Endothelial cell of umbilical vein (primary cell): Measurements from ENCODE around the gene RIMS4.

Experiments
- CTCF ChIP-seq, 2 donors: IDR thresholded peaks; 1 replicate in 1 of 2; 2 replicates in 1 of 2; pipeline ENCODE4 v1.5.1; 2011; ENCODE audit warnings: low read length in 2 of 2, mild to moderate bottlenecking in 2 of 2, moderate library complexity in 2 of 2, control low read depth in 1 of 2, inconsistent platforms in 1 of 2, low read depth in 1 of 2; ENCODE audit not compliant: insufficient read depth in 1 of 2; ENCODE audit errors: extremely low read depth in 1 of 2
- EZH2 ChIP-seq: IDR thresholded peaks from 2 replicates; pipeline ENCODE4 v1.6.1; 2012; ENCODE audit warnings: borderline replicate concordance, low read depth, mild to moderate bottlenecking, moderate library complexity, low read length, inconsistent platforms; ENCODE audit not compliant: severe bottlenecking
- GATA2 ChIP-seq: IDR thresholded peaks from 2 replicates; pipeline ENCODE4 v1.7.0; 2011; ENCODE audit warnings: low read depth, mild to moderate bottlenecking, moderate library complexity, mixed read lengths, low read length; ENCODE audit not compliant: insufficient read length, insufficient read depth
- MAX ChIP-seq: IDR thresholded peaks from 2 replicates; pipeline ENCODE4 v1.6.1; 2011; ENCODE audit not compliant: insufficient read depth, insufficient read length
- POLR2A ChIP-seq: IDR thresholded peaks from 2 replicates; pipeline ENCODE4 v1.6.1; 2012; ENCODE audit warnings: low read depth, mild to moderate bottlenecking, control low read depth, low read length
- POLR2AphosphoS5 ChIP-seq: IDR thresholded peaks from 2 replicates; pipeline ENCODE4 v1.6.1; 2012; ENCODE audit warnings: low read depth, mild to moderate bottlenecking, control low read depth, low read length, moderate library complexity; ENCODE audit not compliant: insufficient read depth

DNA sequence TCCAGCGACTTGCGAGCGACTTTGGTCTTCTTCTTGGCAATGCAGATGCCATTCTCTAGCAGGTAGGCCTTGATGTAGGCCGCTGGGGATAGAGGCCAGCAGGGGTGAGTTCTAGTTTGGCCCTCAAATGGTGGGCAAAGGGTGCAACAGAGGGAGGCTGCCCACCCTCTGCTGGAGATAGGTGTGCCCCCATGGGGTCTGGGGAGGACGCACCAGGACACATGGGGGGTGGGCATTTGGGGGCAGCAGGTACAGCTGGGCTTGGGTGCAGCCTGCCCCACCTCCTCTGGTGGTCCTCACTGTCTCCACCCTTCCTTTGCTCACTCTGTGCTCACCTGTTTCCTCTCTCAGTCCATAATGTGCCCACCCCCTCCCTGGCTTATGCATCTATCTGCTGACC is 53.4 kb downstream of the RIMS4 start:
- TF ChIP-seq CTCF (IDR thresholded peaks at IDR 0.05; ENCODE audit: extremely low read depth in 1 of 2, insufficient read depth in 1 of 2, low read depth in 1 of 2, low read length in 2 of 2) (no peak), EZH2 (no peak), MAX (no peak), POLR2A (no peak), POLR2AphosphoS5 (no peak), GATA2 (no peak)
